ENCODE data around the gene LAMP2.

DNA sequence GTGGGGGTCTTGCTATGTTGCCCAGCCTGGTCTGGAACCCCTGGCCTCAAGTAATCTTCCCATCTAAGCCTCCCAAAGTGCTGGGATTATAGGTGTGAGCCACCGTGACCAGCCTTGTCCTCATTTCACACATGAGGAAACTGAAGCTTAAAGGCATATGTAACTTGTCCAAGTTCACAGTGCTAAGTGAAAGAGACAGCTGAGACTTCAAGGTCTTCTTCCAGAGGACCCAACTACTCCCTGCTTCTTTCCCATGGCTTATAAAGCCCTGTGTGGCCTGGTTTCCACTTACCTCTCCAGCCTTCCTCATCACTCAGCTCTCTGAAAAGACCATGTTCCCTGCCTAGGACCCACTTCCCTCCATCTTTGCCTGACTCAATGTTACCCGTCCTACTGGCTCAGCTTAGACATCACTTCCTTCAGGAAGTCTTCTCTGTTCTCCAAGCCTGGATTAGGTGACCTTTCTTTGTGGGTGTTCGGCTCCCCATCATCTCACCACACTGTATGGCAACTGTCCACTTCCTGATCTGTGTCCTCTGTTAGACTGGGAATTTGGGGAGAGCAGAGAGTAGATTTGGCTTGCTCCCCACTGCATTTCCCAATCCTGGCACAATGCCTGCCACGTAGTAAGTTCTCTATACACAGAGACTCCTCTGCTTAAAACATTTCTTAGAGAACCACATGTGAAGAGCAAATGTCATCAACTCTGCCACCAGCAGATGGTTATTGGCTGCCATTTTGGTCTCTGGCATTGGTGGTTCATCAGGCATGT is 30.4 kb upstream of the LAMP2 start:
- TF ChIP-seq FOXM1 (IDR thresholded peaks at IDR 0.05; ENCODE audit: borderline replicate concordance) (no peak), BHLHE40 (IDR thresholded peaks at IDR 0.05; ENCODE audit: borderline replicate concordance) (no peak), FOXA1 (IDR thresholded peaks at IDR 0.05) (no peak), ELF4 (IDR thresholded peaks at IDR 0.05) (no peak), FOXK2 (IDR thresholded peaks at IDR 0.05) (no peak), NFRKB (IDR thresholded peaks at IDR 0.05) (no peak), TARDBP (IDR thresholded peaks at IDR 0.05) (no peak), SP1 (IDR thresholded peaks at IDR 0.05) (no peak), SUZ12 (IDR thresholded peaks at IDR 0.05) (no peak), ARNT (IDR thresholded peaks at IDR 0.05) (no peak), PKNOX1 (IDR thresholded peaks at IDR 0.05) (no peak)
